MM.1S (cell line): Measurements from ENCODE around the gene SIK2.

ENCODE experiments used
- DNase-seq: peaks from one replicate; pipeline ENCODE4 v3.0.0-alpha.2; 2015
- H2AFZ ChIP-seq: fragments of 300-600 bp; sonication (generic); 2 replicates; pipeline ENCODE4 v1.6.0; 2016; ENCODE audit warnings: antibody characterized with exemption, low read length
- H3F3A ChIP-seq: fragments of 300-600 bp; sonication (generic); 2 replicates; pipeline ENCODE4 v1.6.1; 2016; ENCODE audit warnings: mild to moderate bottlenecking, antibody characterized with exemption, low read length, moderate library complexity, mixed read lengths; ENCODE audit not compliant: insufficient read depth
- H3K27ac ChIP-seq: fragments of 300-600 bp; sonication (generic); 2 replicates; pipeline ENCODE4 v1.5.1; 2016; ENCODE audit warnings: mild to moderate bottlenecking, low read length
- H3K27me3 ChIP-seq: fragments of 300-600 bp; sonication (generic); replicated peaks from 2 replicates; pipeline ENCODE4 v1.6.0; 2016; ENCODE audit warnings: low read length; ENCODE audit not compliant: insufficient read depth
- H3K36me3 ChIP-seq: fragments of 300-600 bp; sonication (generic); replicated peaks from 2 replicates; pipeline ENCODE4 v1.6.1; 2016; ENCODE audit warnings: mild to moderate bottlenecking, low read length, mixed read lengths; ENCODE audit not compliant: insufficient read depth
- H3K4me1 ChIP-seq: fragments of 300-600 bp; sonication (generic); 2 replicates; pipeline ENCODE4 v1.6.1; 2016; ENCODE audit warnings: low read length, mixed read lengths
- H3K4me2 ChIP-seq: fragments of 300-600 bp; sonication (generic); 2 replicates; pipeline ENCODE4 v1.6.0; 2016; ENCODE audit warnings: low read depth, low read length
- H3K4me3 ChIP-seq: fragments of 300-600 bp; sonication (generic); 2 replicates; pipeline ENCODE4 v1.5.1; 2016; ENCODE audit warnings: low read length, mixed read lengths
- H3K79me2 ChIP-seq: fragments of 300-600 bp; sonication (generic); 2 replicates; pipeline ENCODE4 v1.6.1; 2016; ENCODE audit warnings: mixed run types, low read length, mixed read lengths
- H3K9ac ChIP-seq: fragments of 300-600 bp; sonication (generic); 2 replicates; pipeline ENCODE4 v1.6.1; 2016; ENCODE audit warnings: low read length, mixed read lengths
- H3K9me2 ChIP-seq: fragments of 300-600 bp; sonication (generic); replicated peaks from 2 replicates; pipeline ENCODE4 v1.6.1; 2016; ENCODE audit warnings: mild to moderate bottlenecking, low read length, mixed read lengths; ENCODE audit not compliant: insufficient read depth
- H3K9me3 ChIP-seq: fragments of 300-600 bp; sonication (generic); replicated peaks from 2 replicates; pipeline ENCODE4 v1.6.1; 2016; ENCODE audit warnings: mild to moderate bottlenecking, low read length, mixed read lengths; ENCODE audit not compliant: insufficient read depth
- H4K20me1 ChIP-seq: fragments of 300-600 bp; sonication (generic); 2 replicates; pipeline ENCODE4 v1.6.1; 2016; ENCODE audit warnings: mild to moderate bottlenecking, low read length, moderate library complexity, mixed read lengths; ENCODE audit not compliant: insufficient read depth
- EZH2 ChIP-seq: fragments of 300-600 bp; sonication (generic); optimal IDR thresholded peaks from 2 replicates; pipeline ENCODE3; 2017; ENCODE audit warnings: low read depth, mild to moderate bottlenecking, antibody characterized with exemption, low read length, mixed read lengths
- EZH2phosphoT487 ChIP-seq: fragments of 300-600 bp; sonication (generic); IDR thresholded peaks from 2 replicates; pipeline ENCODE4 v1.6.1; 2018; ENCODE audit warnings: antibody characterized with exemption, low read length
- TF ChIP-seq, protein P1 (sequence below): fragments of 300-600 bp; sonication (generic); IDR thresholded peaks from 2 replicates; pipeline ENCODE4 v1.5.1; 2016; ENCODE audit warnings: antibody characterized with exemption, low read length, mixed read lengths

Gene SIK2

DNA sequence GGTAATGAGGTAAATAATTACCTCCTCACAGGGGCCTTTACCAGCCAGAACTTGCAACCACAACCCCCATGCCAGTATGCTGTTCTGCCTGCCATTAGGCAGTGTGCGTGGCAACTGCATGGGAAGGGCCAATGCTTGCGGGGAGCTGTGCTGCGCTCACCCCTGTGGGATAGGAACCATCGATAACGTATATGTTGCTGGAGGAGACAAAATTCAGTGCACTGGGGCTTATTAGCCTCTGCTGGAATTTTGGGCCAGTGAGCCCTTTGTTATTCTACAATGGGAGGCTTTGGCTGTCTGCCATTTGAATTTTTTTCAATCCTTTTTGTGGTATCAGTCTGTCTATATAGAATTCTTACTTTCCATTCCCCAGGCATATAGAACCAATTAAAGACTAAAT lies 116.6 kb downstream of the SIK2 start:
- H3K4me2 ChIP-seq, result no peak overlapping the region

DNA sequence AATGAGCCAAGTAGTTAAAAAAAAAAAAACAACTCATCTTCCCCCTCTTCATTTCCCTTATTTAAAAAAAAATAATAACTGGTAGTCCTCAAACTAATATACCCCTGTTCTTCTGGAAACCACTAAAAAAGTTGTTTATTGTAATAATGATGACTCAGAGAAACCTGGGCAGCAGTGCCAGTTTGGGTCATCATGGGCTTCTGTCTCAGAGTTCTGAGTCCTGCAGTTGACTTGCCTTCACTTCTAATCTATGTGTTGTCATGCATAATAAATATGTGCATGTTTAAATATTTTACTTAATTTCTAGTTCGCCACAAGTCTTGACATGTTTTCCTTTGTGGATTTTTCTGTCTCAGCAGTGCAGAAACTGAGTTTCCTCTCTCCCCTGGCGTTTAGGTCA lies 117.1 kb downstream of the SIK2 start:
- H3K4me3 ChIP-seq, result no peak overlapping the region
- TF ChIP-seq EZH2phosphoT487 (no peak), EZH2 (no peak)
- TF ChIP-seq, protein P1, sequence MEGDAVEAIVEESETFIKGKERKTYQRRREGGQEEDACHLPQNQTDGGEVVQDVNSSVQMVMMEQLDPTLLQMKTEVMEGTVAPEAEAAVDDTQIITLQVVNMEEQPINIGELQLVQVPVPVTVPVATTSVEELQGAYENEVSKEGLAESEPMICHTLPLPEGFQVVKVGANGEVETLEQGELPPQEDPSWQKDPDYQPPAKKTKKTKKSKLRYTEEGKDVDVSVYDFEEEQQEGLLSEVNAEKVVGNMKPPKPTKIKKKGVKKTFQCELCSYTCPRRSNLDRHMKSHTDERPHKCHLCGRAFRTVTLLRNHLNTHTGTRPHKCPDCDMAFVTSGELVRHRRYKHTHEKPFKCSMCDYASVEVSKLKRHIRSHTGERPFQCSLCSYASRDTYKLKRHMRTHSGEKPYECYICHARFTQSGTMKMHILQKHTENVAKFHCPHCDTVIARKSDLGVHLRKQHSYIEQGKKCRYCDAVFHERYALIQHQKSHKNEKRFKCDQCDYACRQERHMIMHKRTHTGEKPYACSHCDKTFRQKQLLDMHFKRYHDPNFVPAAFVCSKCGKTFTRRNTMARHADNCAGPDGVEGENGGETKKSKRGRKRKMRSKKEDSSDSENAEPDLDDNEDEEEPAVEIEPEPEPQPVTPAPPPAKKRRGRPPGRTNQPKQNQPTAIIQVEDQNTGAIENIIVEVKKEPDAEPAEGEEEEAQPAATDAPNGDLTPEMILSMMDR, result no peak
- no peak overlapping the region for H3K4me2 ChIP-seq
- no peaks in the 10 kb centered on the region for H3K79me2 ChIP-seq
- H3K36me3 ChIP-seq, result no peaks in the 10 kb centered on the region
- no peaks in the 10 kb centered on the region for H4K20me1 ChIP-seq
- H3K9me3 ChIP-seq, result no peaks in the 10 kb centered on the region
- H2AFZ ChIP-seq, result no peak overlapping the region
- no peaks in the 10 kb centered on the region for H3K27me3 ChIP-seq
- no peak overlapping the region for H3K27ac ChIP-seq
- DNase-seq, result no peak
- no peaks in the 10 kb centered on the region for H3K9me2 ChIP-seq
- no peaks in the 10 kb centered on the region for H3K4me1 ChIP-seq
- no peak overlapping the region for H3K9ac ChIP-seq
- H3F3A ChIP-seq, result no peaks in the 10 kb centered on the region

More for the DNA sequence above, 116.6 kb downstream of the SIK2 start:
- Histone ChIP-seq H4K20me1 (no peaks in the 10 kb centered on the region), H3K4me1 (no peaks in the 10 kb centered on the region), H3K9ac (no peak overlapping the region), H3K9me2 (no peaks in the 10 kb centered on the region), H3K27ac (no peak overlapping the region), H3K79me2 (no peaks in the 10 kb centered on the region), H3K27me3 (no peaks in the 10 kb centered on the region), H3K36me3 (no peaks in the 10 kb centered on the region), H3F3A (no peaks in the 10 kb centered on the region), H3K9me3 (no peaks in the 10 kb centered on the region), H2AFZ (no peak overlapping the region), H3K4me3 (no peak overlapping the region)
- no peak for DNase-seq
- TF ChIP-seq EZH2 (no peak), EZH2phosphoT487 (no peak)
- TF ChIP-seq, protein P1, result no peak

DNA sequence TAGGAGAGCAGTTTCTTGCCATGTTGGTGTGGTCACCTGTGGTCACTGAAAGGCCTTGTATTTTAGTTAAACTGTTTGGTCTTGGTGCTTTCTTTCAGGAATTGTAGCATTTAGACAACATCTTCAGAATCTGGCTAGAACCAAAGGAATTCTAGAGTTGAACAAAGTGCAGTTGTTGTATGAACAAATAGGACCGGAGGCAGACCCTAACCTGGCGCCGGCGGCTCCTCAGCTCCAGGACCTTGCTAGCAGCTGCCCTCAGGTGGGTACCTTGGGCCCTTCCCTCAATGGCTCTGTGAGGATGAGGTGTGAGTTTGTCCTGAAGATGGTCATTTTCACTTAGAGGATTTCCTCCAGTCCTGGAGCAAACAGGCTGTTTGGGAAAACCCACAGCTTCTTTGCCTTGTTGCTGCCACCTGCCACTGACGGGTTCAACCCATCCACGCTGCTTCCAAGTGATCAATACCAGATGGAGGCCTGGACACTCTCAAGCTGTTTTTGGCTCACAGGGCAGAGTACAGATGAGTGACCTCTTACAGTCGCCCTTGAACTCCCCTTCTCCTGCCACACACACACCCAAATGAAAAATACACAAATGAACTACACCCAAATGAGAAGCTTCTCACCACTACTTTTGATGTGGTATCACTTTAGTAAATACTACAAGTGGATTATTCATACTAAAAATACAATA lies 118.7 kb downstream of the SIK2 start:
- H3K9me2 ChIP-seq, result no peaks in the 10 kb centered on the region
- no peaks in the 10 kb centered on the region for H3F3A ChIP-seq
- no peak for DNase-seq
- no peaks in the 10 kb centered on the region for H3K79me2 ChIP-seq
- H3K9me3 ChIP-seq, result no peaks in the 10 kb centered on the region
- no peak overlapping the region for H3K9ac ChIP-seq
- H3K27ac ChIP-seq, result no peak overlapping the region
- H3K4me3 ChIP-seq, result no peak overlapping the region
- no peaks in the 10 kb centered on the region for H3K36me3 ChIP-seq
- TF ChIP-seq EZH2phosphoT487 (no peak), EZH2 (no peak)
- no peaks in the 10 kb centered on the region for H4K20me1 ChIP-seq
- no peak overlapping the region for H2AFZ ChIP-seq
- H3K27me3 ChIP-seq, result no peaks in the 10 kb centered on the region
- no peak overlapping the region for H3K4me2 ChIP-seq
- H3K4me1 ChIP-seq, result no peaks in the 10 kb centered on the region

DNA sequence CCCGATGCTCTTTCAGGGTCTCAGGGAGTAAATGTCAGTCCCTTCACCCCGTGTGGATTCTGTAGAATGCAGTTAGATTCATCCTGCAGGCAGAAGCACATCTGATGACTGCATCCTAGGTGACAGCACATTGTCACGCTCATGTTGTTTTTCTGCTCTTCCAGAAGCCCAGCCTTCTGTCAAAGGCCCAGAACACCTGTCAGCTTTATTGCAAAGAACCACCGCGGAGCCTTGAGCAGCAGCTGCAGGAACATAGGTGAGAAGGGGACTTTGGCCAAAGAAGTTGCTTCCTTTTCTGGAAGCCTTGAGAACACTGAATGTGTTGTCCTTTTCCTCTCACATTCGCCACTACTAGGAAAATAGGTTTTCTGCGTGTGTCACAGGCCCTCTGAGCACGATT lies 120.3 kb downstream of the SIK2 start:
- Histone ChIP-seq H3K36me3 (no peaks in the 10 kb centered on the region), H4K20me1 (no peaks in the 10 kb centered on the region), H3K9ac (no peak overlapping the region)

More for the DNA sequence above, 120.3 kb downstream of the SIK2 start:
- Histone ChIP-seq H3K9me3 (no peaks in the 10 kb centered on the region), H3K9me2 (no peaks in the 10 kb centered on the region), H3K79me2 (no peaks in the 10 kb centered on the region), H3K4me2 (no peak overlapping the region), H2AFZ (no peak overlapping the region), H3F3A (no peaks in the 10 kb centered on the region), H3K27me3 (no peaks in the 10 kb centered on the region), H3K27ac (no peak overlapping the region), H3K4me3 (no peak overlapping the region), H3K4me1 (no peaks in the 10 kb centered on the region)
- no peak for DNase-seq
- TF ChIP-seq EZH2 (no peak), EZH2phosphoT487 (no peak)
- TF ChIP-seq, protein P1, result no peak
